ENCODE results near the gene TSC22D2.

Gene TSC22D2

DNA sequence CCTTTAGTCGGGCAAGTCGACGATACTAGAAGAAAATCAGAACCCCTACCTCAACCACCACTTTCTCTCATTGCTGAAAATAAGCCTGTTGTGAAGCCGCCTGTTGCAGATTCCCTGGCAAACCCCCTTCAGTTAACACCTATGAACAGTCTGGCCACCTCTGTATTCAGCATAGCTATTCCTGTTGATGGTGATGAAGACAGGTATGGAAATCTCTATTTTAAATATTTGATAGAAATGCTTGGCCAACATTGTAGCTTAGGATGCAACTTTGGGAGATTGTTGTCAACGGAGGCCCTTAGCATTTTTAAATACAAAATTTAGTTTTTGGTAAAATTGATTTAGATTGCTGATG is 3.0 kb downstream of the TSC22D2 start:
- no peak for DNase-seq (ENCODE audit: low read depth in 1 of 2, low spot score in 1 of 2)

DNA sequence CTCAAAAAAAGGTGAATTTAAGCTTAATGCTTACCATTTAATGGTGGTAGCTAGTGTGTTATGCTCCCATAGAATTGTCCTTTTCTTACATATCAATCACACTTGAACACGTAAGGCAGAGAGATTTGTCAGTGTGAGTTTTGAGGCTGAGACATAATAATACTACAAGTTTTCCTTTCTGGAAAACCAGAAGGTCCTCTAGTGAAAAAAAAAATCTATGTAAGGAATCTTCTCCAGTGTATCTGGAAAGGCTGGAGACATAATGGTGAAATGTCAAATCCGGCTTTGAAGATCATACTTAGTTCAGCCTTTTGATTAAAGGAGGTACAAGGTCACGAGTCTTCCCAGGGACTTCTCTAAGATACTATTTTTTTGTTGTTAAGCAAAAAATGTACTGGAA is 3.4 kb downstream of the TSC22D2 start:
- no peak for DNase-seq (ENCODE audit: low read depth in 1 of 2, low spot score in 1 of 2)

DNA sequence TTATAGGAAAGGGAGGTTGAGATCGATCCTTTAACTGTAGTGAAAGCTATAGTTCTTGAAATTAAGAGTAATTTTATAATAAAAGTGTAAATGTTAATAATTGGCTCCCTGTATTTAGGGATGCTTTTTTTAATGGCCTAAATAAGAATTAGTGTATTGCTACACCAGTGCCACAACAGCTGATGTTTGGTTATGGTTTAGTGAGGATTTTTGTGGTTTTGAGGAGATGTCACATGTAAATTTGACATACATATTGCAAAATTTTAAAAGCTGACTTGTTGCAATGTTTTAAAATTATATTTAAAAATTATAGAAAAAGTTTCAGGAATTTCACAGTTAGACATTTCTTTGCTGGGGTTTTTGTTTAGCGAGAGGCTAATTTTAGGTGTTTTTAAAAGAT is 3.9 kb downstream of the TSC22D2 start:
- no peak for DNase-seq (ENCODE audit: low read depth in 1 of 2, low spot score in 1 of 2)

DNA sequence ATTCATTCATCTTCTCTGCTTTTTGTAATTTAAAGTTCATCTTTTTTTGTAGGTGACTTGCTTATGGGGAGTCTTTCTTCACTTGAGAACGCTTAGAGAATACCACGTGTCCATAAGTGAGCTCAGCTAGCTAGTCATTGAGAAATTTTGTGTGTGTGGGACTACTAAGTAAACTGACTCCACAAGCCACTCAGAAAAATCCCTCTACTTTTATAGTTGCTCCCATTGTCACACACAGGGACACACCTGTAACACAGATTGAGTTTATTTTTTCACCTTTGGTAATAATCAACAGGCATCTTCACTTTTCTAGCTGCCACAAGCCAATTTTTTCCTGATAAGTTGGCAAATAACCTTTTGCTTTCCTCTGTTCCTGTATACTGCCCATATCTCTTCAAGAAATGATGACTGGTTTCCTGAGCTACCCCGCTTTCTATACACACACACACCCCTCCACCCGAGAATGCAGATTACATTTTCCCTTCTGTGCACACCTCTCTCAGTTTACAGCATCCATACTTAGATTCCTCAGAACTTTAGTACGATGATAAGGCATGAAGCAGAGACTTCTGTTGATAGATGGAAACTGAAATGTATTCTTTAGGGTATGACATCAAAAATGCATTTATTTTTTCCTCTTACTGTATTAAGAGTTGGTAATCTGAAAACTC is 4.6 kb downstream of the TSC22D2 start:
- DNase-seq (ENCODE audit: low read depth in 1 of 2, low spot score in 1 of 2): no peak

DNA sequence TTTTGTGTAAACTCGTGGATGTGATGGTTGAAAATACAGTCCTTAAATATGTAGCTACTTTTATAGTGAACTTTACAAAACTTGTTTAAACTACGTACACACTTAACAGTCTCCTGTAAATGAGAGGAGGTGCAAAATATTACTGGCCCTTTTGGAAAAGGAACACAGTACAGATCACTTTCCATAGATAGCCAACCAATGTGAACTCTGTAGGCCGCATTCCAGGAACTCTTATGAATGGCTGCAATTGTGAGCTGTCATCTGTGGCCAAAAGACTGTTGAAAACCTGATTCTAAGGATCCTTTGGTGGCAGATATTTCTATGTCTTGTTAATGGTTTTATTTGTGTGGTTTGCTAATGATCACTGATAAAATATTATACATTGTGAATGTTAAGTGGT is 6.2 kb downstream of the TSC22D2 start:
- no peak for DNase-seq (ENCODE audit: low read depth in 1 of 2, low spot score in 1 of 2)

DNA sequence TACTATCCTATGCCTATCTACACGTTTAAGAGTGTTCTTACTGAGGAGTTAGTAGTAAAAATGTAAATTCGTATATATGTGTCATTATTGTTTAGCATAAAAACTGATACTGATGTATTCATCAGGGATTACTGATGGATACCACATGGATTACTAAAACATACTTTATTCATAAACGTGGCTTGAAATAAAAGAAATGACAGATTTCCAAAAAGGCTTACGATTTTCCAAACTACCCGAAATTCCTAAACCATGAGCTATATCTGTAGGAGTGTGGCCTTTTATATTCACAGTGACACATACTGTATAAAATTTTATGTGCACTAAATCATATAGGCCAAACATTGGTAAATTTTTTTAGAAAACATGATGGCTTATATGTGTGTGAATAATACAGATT is 6.9 kb downstream of the TSC22D2 start:
- no peak for DNase-seq (ENCODE audit: low read depth in 1 of 2, low spot score in 1 of 2)

DNA sequence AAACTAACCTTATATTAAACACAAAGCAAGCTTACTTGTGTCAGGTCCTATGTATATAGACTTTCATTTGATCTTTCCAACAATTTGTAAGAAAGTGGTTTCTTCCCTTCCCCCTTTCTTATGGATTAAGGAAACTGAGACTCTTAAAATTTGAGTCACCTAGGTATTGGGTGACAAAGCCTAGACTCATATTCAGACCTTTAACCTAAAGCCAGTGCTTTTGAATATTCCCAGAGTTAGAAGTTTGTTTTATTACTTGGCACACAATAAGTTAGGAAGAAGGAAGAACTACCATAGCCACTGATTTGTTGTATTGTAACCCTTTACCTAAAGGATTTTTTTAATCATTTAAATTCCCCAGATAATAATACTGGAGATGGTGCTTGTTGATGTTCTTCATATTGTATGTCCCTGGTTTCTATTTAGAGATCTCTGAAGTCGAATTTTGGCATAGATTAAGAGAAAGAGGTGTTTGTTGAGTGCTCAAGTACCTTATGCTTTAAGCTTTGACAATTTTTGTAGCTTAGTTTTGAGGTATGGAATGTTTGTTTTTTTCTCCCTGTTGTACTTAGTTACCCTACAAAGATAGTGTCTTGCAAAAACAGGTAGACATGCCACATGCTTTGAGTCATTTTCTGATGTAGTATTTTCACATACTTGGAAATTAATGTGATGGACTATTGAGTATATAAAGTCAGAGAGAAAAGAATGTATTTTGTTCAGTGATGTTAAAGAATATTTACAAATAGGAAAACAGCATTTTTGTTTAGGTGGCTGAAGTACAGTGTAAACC is 11.2 kb downstream of the TSC22D2 start:
- no peak for DNase-seq (ENCODE audit: low read depth in 1 of 2, low spot score in 1 of 2)

DNA sequence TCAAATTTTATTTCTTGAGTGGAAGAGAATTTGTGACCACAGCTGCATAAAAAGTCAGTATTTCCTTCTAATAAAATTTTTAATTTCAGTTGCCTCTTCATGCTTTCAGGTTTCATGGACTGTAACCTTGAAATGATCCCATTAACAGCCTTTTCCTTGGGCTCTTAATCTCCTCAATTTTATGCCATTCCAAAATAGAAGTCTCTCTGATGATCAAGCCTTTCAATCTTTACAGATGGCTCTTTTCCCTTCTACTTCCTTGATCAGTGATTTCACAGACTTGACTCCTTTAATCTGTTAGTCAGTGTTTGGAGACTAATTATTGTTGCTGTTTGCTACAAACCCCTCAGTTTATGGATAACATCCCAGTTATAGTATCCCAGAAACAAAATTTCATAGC is 11.9 kb downstream of the TSC22D2 start:
- DNase-seq (ENCODE audit: low read depth in 1 of 2, low spot score in 1 of 2): no peak

DNA sequence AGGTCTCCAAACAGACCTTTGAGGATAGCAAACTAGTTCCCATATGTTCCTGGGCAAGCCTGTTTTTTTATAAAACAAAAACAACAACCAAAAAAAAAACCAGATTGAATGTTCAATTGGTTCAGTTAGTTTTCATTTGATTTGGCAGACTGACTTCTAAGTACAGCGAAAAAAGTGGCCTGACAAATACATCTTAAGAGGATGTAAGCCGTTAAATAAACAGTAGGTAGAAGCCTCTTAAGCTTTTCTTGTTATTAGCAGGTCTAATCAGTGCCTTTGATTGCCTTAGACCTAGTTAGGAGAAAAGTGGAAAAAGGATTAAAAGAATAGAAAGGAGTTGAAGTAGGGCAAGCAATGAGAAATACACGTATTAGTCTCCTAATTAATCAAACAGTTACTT is 13.2 kb downstream of the TSC22D2 start:
- DNase-seq (ENCODE audit: low read depth in 1 of 2, low spot score in 1 of 2): no peak

DNA sequence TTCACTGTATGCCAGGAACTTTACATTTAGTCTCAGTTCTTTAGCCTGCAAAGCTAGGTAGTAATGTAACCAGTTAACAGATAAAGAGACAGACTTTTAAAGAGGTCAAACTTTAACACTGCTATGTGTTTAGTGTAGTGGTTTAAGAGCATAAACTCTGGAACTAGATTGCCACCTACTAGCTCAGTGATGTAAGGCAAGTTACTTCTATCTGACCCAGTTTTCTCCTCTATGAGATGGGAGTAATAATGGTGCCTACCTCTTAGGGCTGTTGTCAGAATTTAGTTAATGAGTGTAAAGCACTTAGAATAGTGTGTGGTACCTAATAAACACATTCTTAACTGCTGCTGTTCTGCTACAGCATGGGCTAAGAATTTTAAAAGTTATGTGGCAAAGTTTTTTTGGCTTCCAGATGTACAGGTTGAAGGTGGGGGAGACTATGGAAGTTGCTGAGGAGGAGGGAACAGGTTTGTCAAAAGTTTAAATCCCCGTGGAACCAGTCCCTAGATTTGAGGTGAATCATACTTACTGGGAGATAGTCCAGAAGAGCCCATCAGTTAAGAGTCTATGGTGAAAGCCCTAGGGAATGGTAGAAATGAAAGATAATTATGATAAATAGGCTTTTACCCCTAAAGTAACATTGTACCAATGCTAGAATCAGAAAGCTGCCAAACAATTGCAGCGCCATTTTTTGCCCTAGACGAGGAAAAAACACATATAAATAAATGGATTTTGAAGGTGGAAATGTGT is 13.9 kb downstream of the TSC22D2 start:
- DNase-seq (ENCODE audit: low read depth in 1 of 2, low spot score in 1 of 2): no peak

DNA sequence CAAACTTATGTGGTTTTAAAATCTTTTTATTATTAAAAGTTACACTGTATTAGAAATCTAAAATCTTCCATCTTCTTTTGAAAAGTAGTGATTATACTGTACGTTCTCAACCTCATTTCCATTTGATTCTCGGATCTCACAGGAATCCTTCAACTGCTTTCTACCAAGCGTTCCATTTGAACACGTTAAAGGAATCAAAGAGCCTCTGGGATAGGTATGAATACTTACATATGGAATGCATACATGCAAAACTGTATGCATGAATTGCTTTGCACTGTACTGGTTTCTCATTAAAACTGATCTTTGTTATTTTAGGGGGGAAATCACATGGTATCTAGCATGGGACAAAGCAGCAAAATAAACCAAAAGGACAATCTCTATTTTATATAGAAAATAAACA is 14.8 kb downstream of the TSC22D2 start:
- DNase-seq (ENCODE audit: low read depth in 1 of 2, low spot score in 1 of 2): no peak

DNA sequence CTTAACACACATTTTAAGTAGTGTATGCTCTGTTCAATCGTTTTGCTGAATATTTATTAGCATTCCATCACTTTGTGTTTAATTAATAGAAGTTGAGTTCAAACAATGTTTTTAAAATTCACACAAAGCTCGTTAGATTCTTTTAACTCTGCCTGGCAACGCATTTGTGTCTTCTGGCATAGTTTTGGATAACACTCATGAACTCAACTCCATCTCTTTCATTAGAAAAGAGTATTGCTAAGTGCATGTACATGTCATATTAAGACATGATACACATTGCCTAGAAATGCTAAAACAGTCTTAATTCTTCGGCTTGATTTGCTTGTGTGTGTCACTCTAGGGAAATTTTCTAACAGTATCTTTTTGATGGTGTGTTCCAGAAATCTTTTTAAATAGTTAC is 15.7 kb downstream of the TSC22D2 start:
- no peak for DNase-seq (ENCODE audit: low read depth in 1 of 2, low spot score in 1 of 2)

DNA sequence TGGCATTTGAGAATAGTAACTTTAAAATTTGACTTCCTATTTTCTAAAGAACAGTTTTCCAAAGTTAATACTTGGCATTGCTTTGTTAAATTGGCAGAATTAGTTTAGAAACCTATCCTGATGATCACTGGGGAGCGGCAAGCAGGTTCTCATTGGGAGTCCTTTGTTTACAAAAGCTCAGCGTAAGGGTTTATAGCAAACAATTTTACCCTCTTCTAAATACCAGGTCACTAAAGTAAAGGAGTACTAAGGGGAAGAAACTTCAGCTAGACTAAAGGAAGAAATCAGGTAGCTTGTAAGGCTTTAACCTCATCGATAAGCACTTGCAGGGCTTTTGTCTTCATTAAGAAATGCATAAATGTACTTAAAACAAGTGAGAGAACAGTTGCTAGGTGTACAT is 18.2 kb downstream of the TSC22D2 start:
- DNase-seq (ENCODE audit: low read depth in 1 of 2, low spot score in 1 of 2): no peak

DNA sequence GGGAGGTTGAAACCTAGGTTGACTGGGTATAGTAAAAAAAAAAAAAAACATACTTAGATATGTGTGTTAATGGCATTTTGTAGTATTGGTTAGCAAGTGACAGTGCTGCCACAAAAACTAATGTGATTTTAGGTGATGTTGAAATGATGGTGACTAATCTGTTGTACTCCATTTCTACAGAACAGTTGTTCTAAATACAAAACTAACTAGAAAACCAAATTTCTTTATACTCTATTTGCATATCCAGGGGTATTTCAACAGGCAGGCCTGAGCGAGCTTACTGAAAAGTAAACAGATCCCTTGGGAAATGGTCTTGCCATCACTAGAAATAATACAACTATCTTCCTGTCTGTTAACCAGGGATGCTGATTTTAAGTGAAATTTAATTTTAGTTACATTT is 20.5 kb downstream of the TSC22D2 start:
- DNase-seq (ENCODE audit: low read depth in 1 of 2, low spot score in 1 of 2): no peak

DNA sequence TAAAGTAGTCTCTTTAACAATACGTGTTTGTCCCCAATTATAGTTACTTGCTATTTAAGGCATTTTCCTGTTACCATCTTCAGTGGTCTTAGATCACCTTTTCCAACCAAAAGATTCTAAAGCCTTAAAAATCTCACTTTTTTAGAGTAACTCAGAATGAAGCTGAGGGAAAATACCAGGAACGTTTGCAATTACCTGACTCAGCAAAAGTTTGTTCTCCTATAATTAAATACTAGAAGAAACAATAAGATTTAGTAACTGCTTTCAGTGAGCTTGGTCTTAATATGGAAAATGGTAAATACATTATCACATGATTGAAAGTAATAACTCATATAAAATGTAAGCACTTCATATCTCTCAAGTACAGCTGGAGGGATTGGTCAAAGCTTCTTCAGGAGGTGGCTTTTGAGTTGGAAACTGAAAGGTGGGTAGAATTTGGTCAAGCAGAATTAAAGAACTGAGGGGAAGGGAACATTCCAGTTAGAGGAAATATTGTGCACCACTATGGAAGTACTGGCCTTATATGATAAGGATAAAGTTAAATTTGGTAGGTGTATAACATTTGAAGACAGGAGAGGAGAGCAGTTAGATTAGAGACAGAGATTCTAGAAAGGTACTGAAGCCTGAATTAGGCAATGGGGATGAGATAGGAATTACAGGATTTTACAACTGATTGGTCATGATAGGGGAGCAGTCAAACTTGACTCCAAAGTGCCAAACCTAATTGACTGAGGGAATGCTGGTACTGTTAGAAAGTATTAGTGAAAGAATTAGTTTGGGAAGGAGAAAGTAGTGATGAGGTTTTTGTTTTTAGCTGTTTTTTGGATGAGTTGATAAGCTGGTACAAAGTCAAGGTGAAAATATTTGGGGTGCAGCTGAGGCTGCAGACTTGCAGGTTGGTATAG is 21.9 kb downstream of the TSC22D2 start:
- DNase-seq (ENCODE audit: low read depth in 1 of 2, low spot score in 1 of 2): no peak

DNA sequence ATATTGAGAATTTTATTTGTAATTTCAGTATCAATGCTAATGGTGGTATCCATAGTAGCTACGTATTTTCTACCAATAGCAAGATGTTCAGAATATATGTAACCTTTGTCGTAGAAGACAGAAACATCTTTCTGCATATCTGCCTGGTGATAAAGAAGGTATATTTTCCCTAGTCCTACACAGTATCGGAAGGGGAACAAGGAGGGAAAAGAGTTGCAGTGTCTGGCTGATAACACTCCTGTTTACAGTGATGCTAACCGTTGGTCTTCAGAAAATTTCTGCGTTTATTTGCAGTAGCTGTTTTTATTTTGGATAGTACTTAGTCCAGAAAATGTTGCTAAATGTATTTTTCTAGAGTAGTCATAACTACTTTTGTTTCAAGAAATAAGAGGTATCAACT is 25.2 kb downstream of the TSC22D2 start:
- no peak for DNase-seq (ENCODE audit: low read depth in 1 of 2, low spot score in 1 of 2)

DNA sequence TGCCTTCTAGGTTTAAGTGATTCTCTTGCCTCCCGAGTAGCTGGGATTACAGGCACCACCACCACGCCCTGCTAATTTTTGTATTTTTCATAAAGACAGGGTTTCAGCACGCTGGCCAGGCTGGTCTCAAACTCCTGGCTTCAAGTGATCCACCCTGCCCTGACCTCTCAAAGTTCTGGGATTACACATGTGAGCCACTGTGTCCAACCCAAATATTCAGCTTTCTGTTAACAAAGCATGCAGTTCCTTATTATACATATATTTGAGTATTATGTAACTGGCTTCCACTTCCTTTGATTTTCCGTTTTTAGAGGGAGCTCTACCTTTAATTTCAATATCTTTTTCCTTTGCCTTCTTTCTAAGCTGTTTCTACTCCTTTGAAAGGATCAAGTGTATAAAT is 26.1 kb downstream of the TSC22D2 start:
- DNase-seq (ENCODE audit: low read depth in 1 of 2, low spot score in 1 of 2): no peak

DNA sequence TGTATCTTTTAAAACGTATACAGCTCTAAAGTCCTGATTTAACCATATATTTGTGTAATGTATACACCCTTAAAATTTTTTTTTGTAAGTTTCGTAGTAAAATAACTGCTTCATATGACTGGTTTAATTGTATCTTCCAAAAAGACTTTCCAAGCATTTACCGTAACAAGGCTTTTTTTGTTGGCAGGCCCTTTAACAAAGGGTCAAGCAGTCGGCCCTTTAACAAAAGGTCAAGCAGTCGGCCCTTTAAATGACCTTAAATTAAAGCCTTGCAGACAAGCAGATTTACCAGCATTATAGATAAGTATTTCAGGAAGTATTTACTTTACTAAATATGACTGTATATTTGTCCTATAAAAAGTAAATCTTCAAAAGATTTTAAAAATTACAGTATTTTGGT is 28.1 kb downstream of the TSC22D2 start:
- DNase-seq (ENCODE audit: low read depth in 1 of 2, low spot score in 1 of 2): no peak

DNA sequence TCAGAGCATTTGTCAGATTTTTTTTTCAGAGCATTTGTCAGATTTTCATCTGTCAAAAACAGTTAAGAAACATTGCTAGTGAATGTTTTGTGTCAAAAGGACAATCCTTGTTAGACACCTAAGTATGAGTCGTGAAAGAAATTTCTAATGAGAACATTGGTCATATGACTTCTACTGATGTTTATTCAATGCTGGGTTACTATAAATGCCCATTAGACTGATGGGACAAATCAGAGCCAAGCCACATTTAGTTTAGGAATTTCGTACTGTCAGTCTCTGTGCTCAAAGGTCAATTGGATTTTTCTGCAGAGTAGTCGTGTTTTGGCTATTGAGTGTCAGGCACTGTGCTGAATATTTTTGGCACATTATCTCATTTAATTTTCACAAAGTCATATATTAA is 31.6 kb downstream of the TSC22D2 start:
- DNase-seq (ENCODE audit: low read depth in 1 of 2, low spot score in 1 of 2): no peak

DNA sequence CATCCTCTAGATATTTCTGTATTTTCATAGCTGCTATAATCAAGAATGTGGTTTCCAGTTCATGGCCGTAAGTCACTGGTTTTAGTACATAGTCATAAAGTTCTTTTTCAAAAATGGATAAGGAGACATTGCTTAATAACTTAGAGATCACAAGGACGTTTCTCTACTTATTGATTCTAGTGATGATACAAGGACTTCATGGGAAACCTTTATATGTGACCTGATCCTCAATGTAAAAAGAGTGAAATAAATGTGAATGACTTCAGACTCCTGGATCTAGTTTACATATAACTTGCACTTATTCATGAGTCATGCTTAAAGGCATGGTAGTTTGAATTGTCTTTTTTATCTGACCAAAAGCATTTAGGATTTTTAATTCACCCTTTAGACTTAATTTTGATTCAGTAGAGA is 35.2 kb downstream of the TSC22D2 start:
- no peak for DNase-seq (ENCODE audit: low read depth in 1 of 2, low spot score in 1 of 2)

DNA sequence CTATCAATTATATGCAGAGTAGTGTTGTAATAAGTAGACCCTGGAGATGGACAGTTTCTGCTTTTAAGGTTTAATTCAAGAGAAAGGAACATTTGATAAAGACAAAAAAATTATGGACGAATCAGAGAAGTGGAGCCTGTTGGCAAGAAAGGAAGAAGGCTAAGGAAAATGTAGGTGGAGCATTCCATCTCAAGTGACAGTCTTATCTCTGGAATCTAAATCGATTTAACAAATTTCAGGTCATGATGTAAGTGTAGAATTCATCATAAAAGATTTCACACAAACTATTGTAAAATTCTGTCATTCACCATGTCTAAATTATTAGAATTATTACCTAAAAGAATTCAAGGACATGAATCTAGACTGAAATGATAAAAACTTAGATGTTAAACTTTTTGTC is 36.3 kb downstream of the TSC22D2 start:
- no peak for DNase-seq (ENCODE audit: low read depth in 1 of 2, low spot score in 1 of 2)

Data from stimulated activated CD4-positive, alpha-beta T cell treated with anti-CD3 and anti-CD28 coated beads, Interleukin-15, amount 100 ng/mL, for 1 hour (primary cell).